Esophagus (tissue), 2 donors: Measurements from ENCODE around the gene ACACA. TPM values are rescaled to one million over a fixed set of nuclear protein-coding genes. Genes with fewer than 3 reads are reported as not detected.

ENCODE experiments used
- H3K27ac ChIP-seq, 2 donors: one replicate each; pipeline ENCODE4 v1.5.1; 2013; ENCODE audit warnings: low read depth in 2 of 2, mild to moderate bottlenecking in 2 of 2, inconsistent platforms in 1 of 2, low read length in 1 of 2, moderate library complexity in 1 of 2
- H3K27me3 ChIP-seq, 2 donors: one replicate each; pipeline ENCODE4 v1.6.1; 2013; ENCODE audit warnings: low read length in 2 of 2, control low read depth in 1 of 2, mild to moderate bottlenecking in 1 of 2; ENCODE audit not compliant: insufficient read depth in 2 of 2, control insufficient read depth in 1 of 2
- H3K36me3 ChIP-seq, 2 donors: one replicate each; pipeline ENCODE4 v1.6.1; 2013; ENCODE audit warnings: low read length in 1 of 2; ENCODE audit not compliant: control insufficient read depth in 2 of 2, insufficient read depth in 2 of 2
- H3K4me1 ChIP-seq, 2 donors: one replicate each; pipeline ENCODE4 v1.6.1; 2013; ENCODE audit warnings: low read length in 1 of 2; ENCODE audit not compliant: control insufficient read depth in 2 of 2, insufficient read depth in 2 of 2
- H3K4me3 ChIP-seq, 2 donors: one replicate each; pipeline ENCODE4 v1.5.1; 2013; ENCODE audit warnings: low read length in 2 of 2, mild to moderate bottlenecking in 2 of 2, low read depth in 1 of 2, moderate library complexity in 1 of 2
- H3K9me3 ChIP-seq, 2 donors: one replicate each; pipeline ENCODE4 v1.6.1; 2013; ENCODE audit warnings: mild to moderate bottlenecking in 2 of 2, low read depth in 1 of 2, low read length in 1 of 2, moderate library complexity in 1 of 2; ENCODE audit not compliant: control insufficient read depth in 2 of 2, insufficient read depth in 1 of 2
- WGBS, 2 donors: extraction: QIAGEN DNeasy Blood & Tissue Kit; methylation state at CpG; one replicate each; pipeline ENCODE4 v1.1.7; 2013; 5-methylcytosine and 5-hydroxymethylcytosine counted together
- polyA plus RNA-seq, 2 donors: library from polyadenylated mRNA; stranded (reverse); fragments of 200-250 nt; gene quantifications; one replicate each; pipeline ENCODE4 v1.2.3, GENCODE V29; 2013
- donor health status: healthy with polysubstance abuse.
- donor health status: Bipolar disorder and iron deficiency.

Gene ACACA
- polyA plus RNA-seq, 2 donors = 20.0 to 25.4 TPM

DNA sequence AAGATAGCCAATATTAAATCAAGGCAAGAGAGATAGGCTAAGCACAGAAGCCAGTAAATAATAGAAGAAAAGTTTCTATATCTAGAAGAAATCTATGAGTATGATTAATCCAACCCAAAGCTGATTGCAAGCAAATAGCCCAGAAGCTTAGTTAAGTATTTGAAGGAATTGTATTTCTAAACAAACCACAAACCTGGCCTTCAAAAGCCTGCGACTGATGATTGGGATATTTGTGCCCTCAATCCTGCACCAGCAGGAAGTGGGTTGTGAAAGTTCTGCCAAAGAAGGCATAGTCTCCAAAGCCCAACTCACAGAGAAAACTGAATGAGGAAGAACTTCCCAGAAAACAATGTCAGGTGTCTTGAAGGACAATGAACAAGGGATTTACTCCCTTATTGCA is 145.3 kb downstream of the ACACA start:
- Histone ChIP-seq H3K4me3 (no peak overlapping the region), H3K27me3 (no peaks in the 10 kb centered on the region), H3K9me3 (peaks cover 0 to 4% of the 10 kb centered on the region in 2 donors), H3K4me1 (no peaks in the 10 kb centered on the region), H3K36me3 (peaks cover 11% of the 10 kb centered on the region in 2 donors), H3K27ac (no peak overlapping the region)
- 77 to 87% methylated on average over 1 of the region's 1 CpG for whole genome bisulfite sequencing, 2 donors

DNA sequence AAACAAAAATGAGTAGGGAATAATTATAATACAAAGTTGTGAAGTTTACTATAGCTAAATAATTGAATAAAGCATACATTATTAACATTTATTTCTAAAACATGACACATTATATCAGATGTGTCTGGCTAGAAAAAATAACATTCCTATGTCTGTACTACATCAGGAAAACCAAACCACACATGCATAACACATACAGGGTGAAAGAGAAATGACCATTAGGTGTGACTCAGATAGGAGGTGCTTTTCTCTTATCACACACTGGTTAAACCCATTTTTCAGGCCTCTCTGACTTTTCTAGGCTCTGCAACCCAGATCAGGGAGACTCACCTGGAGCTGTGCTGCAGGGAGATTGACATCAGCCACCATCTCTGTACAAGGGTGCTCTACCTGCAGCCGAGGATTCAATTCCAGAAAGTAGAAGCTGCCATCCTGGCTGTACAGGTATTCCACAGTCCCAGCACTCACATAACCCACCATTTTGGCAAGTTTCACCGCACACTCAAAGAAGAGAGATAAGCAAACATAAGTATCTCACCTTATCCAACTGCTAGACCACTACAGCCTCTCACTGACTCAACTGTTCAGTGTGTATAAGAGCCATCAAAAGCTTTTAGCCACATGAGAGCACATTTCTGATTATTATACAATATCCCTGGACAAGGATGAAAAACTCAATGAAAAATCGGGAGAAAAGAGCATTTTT is 147.5 kb downstream of the ACACA start:
- H3K4me3 ChIP-seq = no peak overlapping the region
- WGBS, 2 donors = 92 to 97% methylated on average over 3 of the region's 3 CpGs

DNA sequence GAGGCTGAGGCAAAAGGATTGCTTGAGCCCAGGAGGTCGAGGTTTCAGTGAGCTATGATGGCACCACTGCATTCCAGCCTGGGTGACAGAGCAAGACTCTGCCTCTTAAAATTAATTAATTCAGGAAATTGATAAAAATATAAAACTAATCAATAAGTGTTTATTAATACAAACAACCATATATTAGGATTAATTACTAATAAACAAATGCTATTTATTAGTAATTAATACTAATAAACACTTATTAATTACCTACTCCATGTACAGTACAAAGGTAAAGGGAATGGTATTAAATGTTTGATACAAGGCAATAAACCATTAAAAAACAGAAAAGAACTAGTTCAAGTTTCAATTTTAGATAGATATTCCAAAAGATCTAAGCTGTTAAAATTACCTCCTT is 150.0 kb downstream of the ACACA start:
- no peaks in the 10 kb centered on the region for H3K9me3 ChIP-seq
- no peak overlapping the region for H3K4me3 ChIP-seq
- H3K4me1 ChIP-seq = no peaks in the 10 kb centered on the region
- H3K27me3 ChIP-seq = no peaks in the 10 kb centered on the region
- 91 to 100% methylated on average over 1 of the region's 1 CpG for WGBS, 2 donors
- peaks cover 3 to 7% of the 10 kb centered on the region in 2 donors for H3K36me3 ChIP-seq
- no peak overlapping the region for H3K27ac ChIP-seq

More for the DNA sequence above, 147.5 kb downstream of the ACACA start:
- Histone ChIP-seq H3K27ac (no peak overlapping the region), H3K9me3 (no peaks in the 10 kb centered on the region), H3K4me1 (no peaks in the 10 kb centered on the region), H3K27me3 (no peaks in the 10 kb centered on the region), H3K36me3 (peaks cover 2 to 4% of the 10 kb centered on the region in 2 donors)

DNA sequence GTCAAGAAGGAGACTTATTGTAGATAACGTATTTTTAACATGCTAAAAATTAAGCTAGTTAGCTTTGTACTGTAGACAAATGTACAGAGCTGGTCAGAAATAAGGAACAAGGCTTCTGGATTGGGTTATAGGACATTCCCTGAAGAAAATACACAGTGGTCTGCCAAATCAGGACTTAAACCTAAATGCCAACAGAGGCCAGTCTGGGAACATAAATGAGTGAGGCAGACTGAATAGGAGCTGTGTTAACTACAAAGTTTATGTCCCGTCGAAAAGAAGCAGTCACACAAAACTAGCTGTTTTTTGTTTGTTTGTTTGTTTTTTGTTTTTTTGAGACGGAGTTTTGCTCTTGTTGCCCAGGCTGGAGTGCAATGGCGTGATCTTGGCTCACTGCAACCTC is 151.2 kb downstream of the ACACA start:
- no peaks in the 10 kb centered on the region for H3K27me3 ChIP-seq
- no peak overlapping the region for H3K4me3 ChIP-seq
- no peaks in the 10 kb centered on the region for H3K4me1 ChIP-seq
- peaks cover 3 to 7% of the 10 kb centered on the region in 2 donors for H3K36me3 ChIP-seq
- no peak overlapping the region for H3K27ac ChIP-seq
- no peaks in the 10 kb centered on the region for H3K9me3 ChIP-seq
- 83 to 85% methylated on average over 5 of the region's 5 CpGs for WGBS, 2 donors

DNA sequence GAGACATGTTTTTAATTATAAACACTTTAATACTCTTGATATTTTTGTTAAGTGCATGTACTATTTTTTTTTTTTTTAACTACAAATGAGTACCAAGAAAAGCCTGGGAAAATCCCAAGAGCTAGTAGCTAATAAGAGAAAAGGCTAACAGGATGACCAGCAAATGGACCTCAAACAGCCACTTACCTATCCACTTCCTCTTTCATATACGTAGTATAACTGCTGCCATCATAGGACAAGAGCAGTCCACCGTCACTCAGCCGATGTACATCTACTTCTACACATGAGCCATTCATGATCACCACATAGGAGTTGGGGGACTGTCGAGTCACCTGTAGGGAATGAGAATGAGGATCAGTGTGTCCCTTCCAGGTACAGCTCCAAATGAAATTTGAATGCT is 158.8 kb downstream of the ACACA start:
- H3K9me3 ChIP-seq = no peaks in the 10 kb centered on the region
- H3K27ac ChIP-seq = no peak overlapping the region
- no peaks in the 10 kb centered on the region for H3K27me3 ChIP-seq
- H3K36me3 ChIP-seq = peaks cover 16 to 17% of the 10 kb centered on the region in 2 donors
- 96% methylated on average over 4 of the region's 4 CpGs for WGBS, 2 donors
- H3K4me1 ChIP-seq = no peaks in the 10 kb centered on the region
- H3K4me3 ChIP-seq = no peak overlapping the region

DNA sequence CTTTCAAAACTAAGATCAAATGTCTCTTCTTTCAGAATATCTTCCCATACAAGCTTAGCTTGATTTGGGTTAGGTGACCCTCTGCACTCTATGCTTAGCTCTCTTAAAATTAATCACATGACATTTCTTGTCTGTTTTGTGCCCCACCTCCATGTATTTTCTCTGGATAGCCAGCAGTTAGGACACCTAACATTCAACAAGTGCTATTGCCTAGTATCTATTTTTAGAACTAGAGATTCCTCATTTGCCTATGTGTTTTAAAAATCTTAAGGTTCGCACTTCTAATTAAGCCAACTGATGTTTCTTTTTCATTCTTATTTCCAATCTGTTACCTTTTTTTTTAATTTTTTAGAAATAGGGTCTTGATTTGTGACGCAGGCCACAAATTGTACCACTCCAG is 160.6 kb downstream of the ACACA start:
- Histone ChIP-seq H3K27ac (no peak overlapping the region), H3K27me3 (no peaks in the 10 kb centered on the region), H3K9me3 (no peaks in the 10 kb centered on the region), H3K36me3 (peaks cover 13 to 18% of the 10 kb centered on the region in 2 donors), H3K4me1 (no peaks in the 10 kb centered on the region), H3K4me3 (no peak overlapping the region)
- 95 to 97% methylated on average over 2 of the region's 2 CpGs for WGBS, 2 donors

DNA sequence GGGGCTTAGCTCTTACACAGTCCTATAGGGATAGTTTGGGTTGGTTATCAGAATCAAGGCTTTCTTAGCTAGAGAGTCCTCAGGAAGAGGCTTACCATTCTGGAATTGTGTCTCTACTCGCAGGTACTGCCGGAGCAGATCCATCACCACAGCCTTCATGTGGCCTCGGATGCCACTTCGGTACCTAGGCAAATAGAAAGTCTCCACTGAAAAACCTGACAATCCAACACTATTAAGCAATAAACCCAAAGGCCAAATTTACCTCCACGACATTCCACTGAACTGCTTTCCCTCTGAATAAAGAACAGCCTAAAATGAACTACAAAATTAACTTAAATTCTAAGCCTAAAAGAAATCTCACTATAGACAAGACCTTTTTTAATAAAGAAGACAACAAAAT is 166.3 kb downstream of the ACACA start:
- H3K4me3 ChIP-seq = no peak overlapping the region
- H3K4me1 ChIP-seq = no peaks in the 10 kb centered on the region
- H3K36me3 ChIP-seq = peaks cover 8 to 13% of the 10 kb centered on the region in 2 donors
- no peak overlapping the region for H3K27ac ChIP-seq
- WGBS, 2 donors = 95 to 96% methylated on average over 5 of the region's 5 CpGs
- no peaks in the 10 kb centered on the region for H3K9me3 ChIP-seq
- H3K27me3 ChIP-seq = no peaks in the 10 kb centered on the region

DNA sequence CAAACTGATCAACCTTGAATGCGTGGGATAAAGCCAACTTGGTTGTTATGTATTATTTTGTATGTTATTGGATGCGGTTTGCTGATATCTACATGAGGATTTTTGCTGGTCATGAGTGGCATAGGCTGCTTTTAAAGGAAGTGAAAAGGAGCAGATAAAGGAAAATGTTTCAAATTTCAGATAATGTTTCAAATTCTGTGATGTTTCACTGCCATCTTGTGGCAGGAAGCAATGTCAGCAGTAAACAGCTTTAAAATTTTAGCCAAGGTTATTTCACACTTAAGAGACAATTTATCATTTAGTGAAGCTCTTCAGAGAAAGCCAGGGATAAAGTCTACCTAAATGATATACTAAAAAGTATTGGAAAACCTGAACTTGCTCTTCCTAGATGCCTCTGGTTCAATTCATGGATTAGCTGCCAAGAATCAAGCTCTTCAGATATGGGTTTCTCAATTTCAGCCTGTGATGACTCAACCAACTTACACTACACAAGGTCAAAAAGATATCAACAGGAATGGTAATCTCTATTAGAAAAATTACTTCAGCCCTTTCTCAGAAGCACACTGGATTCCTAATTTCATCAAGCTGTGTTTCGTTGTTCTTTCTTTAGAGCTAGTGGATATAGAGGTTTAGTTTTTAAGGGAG is 166.8 kb downstream of the ACACA start:
- no peaks in the 10 kb centered on the region for H3K4me1 ChIP-seq
- H3K27me3 ChIP-seq = no peaks in the 10 kb centered on the region
- no peak overlapping the region for H3K27ac ChIP-seq
- no peak overlapping the region for H3K4me3 ChIP-seq
- no peaks in the 10 kb centered on the region for H3K9me3 ChIP-seq
- 79 to 88% methylated on average over 3 of the region's 3 CpGs for WGBS, 2 donors
- H3K36me3 ChIP-seq = peaks cover 6 to 11% of the 10 kb centered on the region in 2 donors

DNA sequence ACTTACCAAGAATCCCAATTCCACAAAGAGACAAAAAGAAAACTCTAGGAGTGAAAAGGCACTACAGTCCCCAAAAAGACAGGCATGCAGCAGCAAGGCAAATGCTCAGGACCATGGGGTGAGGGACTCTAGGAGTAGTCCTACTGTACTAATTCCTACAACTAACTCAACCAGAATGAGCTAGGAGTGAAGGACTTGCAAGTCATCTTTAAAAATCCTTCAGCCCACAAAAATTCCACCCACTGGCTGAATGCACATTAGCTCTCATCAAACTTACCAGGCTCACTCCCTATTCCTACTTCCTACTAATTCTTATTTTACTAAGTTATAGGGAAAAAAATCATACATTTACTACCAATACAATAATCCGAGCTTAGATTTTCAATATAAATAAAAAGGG is 172.5 kb downstream of the ACACA start:
- 90 to 93% methylated on average over 1 of the region's 1 CpG for WGBS, 2 donors
- H3K36me3 ChIP-seq = peaks cover 0 to 4% of the 10 kb centered on the region in 2 donors
- H3K27ac ChIP-seq = no peak overlapping the region

DNA sequence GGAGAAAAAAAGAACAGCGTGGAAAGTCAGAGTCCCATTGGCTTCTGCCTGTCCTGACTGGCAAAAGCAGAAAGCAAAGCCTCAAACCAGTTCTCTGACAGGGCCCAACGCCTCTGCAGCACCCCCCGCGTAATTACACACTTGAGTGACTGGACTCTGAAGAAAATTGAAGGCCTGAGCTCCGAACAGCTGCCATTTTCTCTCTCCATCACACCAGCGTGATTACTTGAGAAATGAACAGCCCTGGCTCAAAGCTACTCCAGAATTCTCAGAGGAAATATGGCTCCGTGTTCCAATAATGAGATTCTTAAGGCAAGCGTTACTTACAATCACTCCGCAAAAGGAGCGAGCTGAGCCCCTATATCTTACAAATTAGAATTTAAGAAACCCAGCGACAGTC is 173.6 kb downstream of the ACACA start:
- no peaks in the 10 kb centered on the region for H3K9me3 ChIP-seq
- H3K27ac ChIP-seq = no peak overlapping the region
- H3K36me3 ChIP-seq = peaks cover 0 to 4% of the 10 kb centered on the region in 2 donors
- 94 to 95% methylated on average over 11 of the region's 11 CpGs for WGBS, 2 donors
- H3K27me3 ChIP-seq = no peaks in the 10 kb centered on the region
- H3K4me3 ChIP-seq = no peak overlapping the region
- no peaks in the 10 kb centered on the region for H3K4me1 ChIP-seq

More for the DNA sequence above, 172.5 kb downstream of the ACACA start:
- no peaks in the 10 kb centered on the region for H3K4me1 ChIP-seq
- no peaks in the 10 kb centered on the region for H3K27me3 ChIP-seq
- no peaks in the 10 kb centered on the region for H3K9me3 ChIP-seq
- H3K4me3 ChIP-seq = no peak overlapping the region
